GM19463 (cell line): ENCODE results near the gene SENP2.

ENCODE experiments used
- ATAC-seq: cut with Tn5 transposase; IDR thresholded peaks from one replicate; pipeline ENCODE4 v1.9.1; 2021; ENCODE audit warnings: mild to moderate bottlenecking, moderate library complexity; ENCODE audit not compliant: unreplicated experiment

SENP2 gene

GRCh38 chr3:185677146-185677829 is 91.2 kb downstream of the SENP2 start:
- ATAC-seq, result no peak

- no peak for ATAC-seq
These were observed 91.9 kb downstream of the SENP2 start for GRCh38 chr3:185678027-185678426.

GRCh38 chr3:185680231-185680630 is 94.1 kb downstream of the SENP2 start:
- ATAC-seq, result no peak
